HL-60 (cell line): ENCODE measurements around the gene HIRA.

Experiments used
- CTCF ChIP-seq: IDR thresholded peaks from one replicate; pipeline ENCODE4 v1.5.1; 2011; ENCODE audit warnings: low read length, control low read depth, inconsistent platforms; ENCODE audit not compliant: insufficient read depth
- POLR2AphosphoS5 ChIP-seq: IDR thresholded peaks from 2 replicates; pipeline ENCODE4 v1.6.1; 2012; ENCODE audit warnings: low read depth
- REST ChIP-seq: IDR thresholded peaks from 2 replicates; pipeline ENCODE4 v1.6.1; 2012; ENCODE audit warnings: low read depth; ENCODE audit not compliant: insufficient replicate concordance

- TF ChIP-seq POLR2AphosphoS5 = no peak
- TF ChIP-seq CTCF = no peak
- no peak for TF ChIP-seq REST
These were observed 30.7 kb downstream of the HIRA start for GRCh38 chr22:19400881-19401280.
